OCI-LY1 (cell line): Measurements from ENCODE around the gene XPR1.

ENCODE experiments used
- CTCF ChIP-seq: fragments of 200-600 bp; sonication (generic), shearing (Covaris generic); IDR thresholded peaks from 2 replicates; pipeline ENCODE4 v1.5.1; 2017; ENCODE audit warnings: mild to moderate bottlenecking, antibody characterized with exemption, low read length, moderate library complexity, mixed read lengths
- EZH2 ChIP-seq: fragments of 200-600 bp; sonication (generic), shearing (Covaris generic); IDR thresholded peaks from 2 replicates; pipeline ENCODE4 v1.8.0; 2017; ENCODE audit warnings: borderline replicate concordance, mixed run types, mild to moderate bottlenecking, antibody characterized with exemption, low read length, moderate library complexity, mixed read lengths

GRCh38 chr1:180765151-180765550 is 133.3 kb downstream of the XPR1 start:
- TF ChIP-seq CTCF (no peak), EZH2 (no peak)
